Measurements from ENCODE around the gene FCHSD1. TPM values are rescaled to one million over a fixed set of nuclear protein-coding genes. Genes with fewer than 3 reads are reported as not detected.

Gene FCHSD1
- total RNA-seq, 1 experiment from 2014 or later = 37.2 TPM

DNA sequence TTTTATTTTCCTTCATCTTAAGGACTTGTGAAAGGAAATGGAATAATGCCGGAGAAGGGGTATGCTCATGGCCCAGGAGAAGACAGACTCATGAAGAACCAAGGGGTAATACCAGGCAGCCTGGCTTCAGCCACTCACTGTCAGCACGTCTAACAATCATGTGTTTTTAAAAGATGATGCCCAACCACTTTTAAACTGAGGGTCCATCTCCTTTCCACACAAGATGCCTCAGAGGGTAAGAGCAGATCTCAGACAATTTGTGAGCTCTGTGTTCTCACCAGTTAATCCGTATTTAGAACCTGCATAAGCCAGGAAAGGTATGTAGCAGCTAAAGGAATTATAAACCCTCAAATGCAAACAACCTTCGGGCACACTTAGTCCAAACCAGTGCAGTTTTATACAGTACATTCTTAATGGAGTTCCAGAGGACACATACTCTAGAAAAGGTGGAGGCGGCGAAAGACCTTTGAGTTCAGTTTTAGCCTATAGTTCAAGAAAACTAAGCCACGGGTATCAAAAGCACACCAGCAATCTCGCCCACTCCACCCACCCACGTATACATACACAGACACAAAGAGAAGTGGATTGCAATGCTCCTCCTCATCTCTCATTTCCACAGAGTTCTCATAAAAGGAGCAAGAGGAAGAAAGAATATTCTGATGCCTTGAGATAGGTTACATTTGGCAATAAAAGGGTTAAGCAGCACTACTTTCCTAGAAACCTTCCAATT, 35.1 kb downstream of the FCHSD1 start:
- DNase-seq (ENCODE audit: low read depth, low spot score) (no peak), ATAC-seq (no peak)
- peaks cover 20% of the 10 kb centered on the region; the same call in 1 of the 2 replicates for H4K20me1 ChIP-seq (ENCODE audit: insufficient read depth)
- intact Hi-C loops (cut with micrococcal nuclease) = loop anchor here (5.0 kb wide), 1 partner anchor 1439 kb away; the partner anchor contains the start of gene CYSTM1
- H3K27ac ChIP-seq (ENCODE audit: low read depth, low read length) = no peak overlapping the region
- H3K9ac ChIP-seq (ENCODE audit: low read length) = no peak overlapping the region
- ChIA-PET POLR2A (interaction anchor here (0.6 kb wide), 1 partner anchor 1280 kb away, joined by 3 read pairs; no protein-coding TSS in a partner anchor), CTCF (interaction anchor here (1.3 kb wide), 1 partner anchor 24 kb away, joined by 4 read pairs; no protein-coding TSS in a partner anchor), RAD21 (ENCODE audit: low non-redundant PET in 1 of 2, low total read pairs in 2 of 2, uncharacterized antibody in 2 of 2, unreplicated experiment in 2 of 2) (no interaction called here)
- H3K4me3 ChIP-seq (replicated peaks in 1 of 2; ENCODE audit: low read depth in 1 of 2, low read length in 2 of 2) = no peak overlapping the region
- no peaks in the 10 kb centered on the region for H3K9me3 ChIP-seq (ENCODE audit: control insufficient read depth in 1 of 2, insufficient read depth in 1 of 2, low read depth in 1 of 2, low read length in 2 of 2)
- peaks cover 6 to 25% of the 10 kb centered on the region in 2 experiments for H3K4me1 ChIP-seq (ENCODE audit: control insufficient read depth in 1 of 2, insufficient read depth in 2 of 2, low read length in 2 of 2)
- H2AFZ ChIP-seq (ENCODE audit: low read depth, low read length, poor library complexity, severe bottlenecking) = no peak overlapping the region
- no peaks in the 10 kb centered on the region for H3K9me2 ChIP-seq (ENCODE audit: insufficient read depth)
- no peak for TF ChIP-seq SRF (IDR thresholded peaks at IDR 0.05; ENCODE audit: low read depth)
- no peak for TF ChIP-seq CEBPB (IDR thresholded peaks at IDR 0.05; ENCODE audit: low read depth)
- no peak for TF ChIP-seq RAD21 (IDR thresholded peaks at IDR 0.05; ENCODE audit: low read depth)
- TF ChIP-seq YY1 (IDR thresholded peaks at IDR 0.05; ENCODE audit: extremely low read depth, insufficient replicate concordance, low read depth, low read length) = no peak
- TF ChIP-seq SP1 (IDR thresholded peaks at IDR 0.05; ENCODE audit: low read depth) = no peak
- TF ChIP-seq TCF7L2 (IDR thresholded peaks at IDR 0.05; ENCODE audit: borderline replicate concordance, extremely low read depth, insufficient read depth, insufficient read length) = no peak
- TF ChIP-seq ZNF274 (IDR thresholded peaks at IDR 0.05; ENCODE audit: low read depth, low read length) = no peak
- no TSS peak for BruUV-seq (replicated peaks)
- peaks cover 73% of the 10 kb centered on the region for H3K79me2 ChIP-seq (ENCODE audit: insufficient read depth, low read length)
- H3K36me3 ChIP-seq (ENCODE audit: control insufficient read depth in 1 of 2, insufficient read depth in 2 of 2, low read length in 2 of 2) = peaks cover 2 to 14% of the 10 kb centered on the region in 2 experiments; a peak in 1 of 4 replicates
- H3K4me2 ChIP-seq (ENCODE audit: low read length) = peak overlapping the region; percentile 79; the same call in 1 of the 2 replicates
- H3K27me3 ChIP-seq (ENCODE audit: insufficient read depth, low read length) = no peaks in the 10 kb centered on the region

DNA sequence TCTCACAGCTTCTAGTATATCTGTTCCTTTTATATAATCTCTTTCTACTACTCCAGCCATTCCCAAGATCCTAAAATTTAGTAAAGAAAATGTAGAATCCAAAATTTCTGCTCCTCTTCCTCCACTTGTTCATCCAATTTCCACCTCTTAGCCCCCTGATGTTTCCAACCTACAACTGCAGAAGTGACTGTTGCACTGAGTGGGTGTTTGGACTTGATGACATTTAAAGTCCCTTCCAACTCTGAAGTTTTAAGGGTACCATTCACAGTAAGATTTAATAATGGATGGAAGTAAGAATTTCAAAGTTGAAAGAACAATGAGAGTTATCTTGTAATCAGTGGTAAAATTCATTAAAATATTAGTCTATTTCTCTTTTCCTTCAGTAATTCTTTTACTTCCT, 37.9 kb downstream of the FCHSD1 start:
- intact Hi-C loops (cut with micrococcal nuclease) = no loop called here
- Histone ChIP-seq H3K79me2 (ENCODE audit: insufficient read depth, low read length) (peaks cover 97% of the 10 kb centered on the region), H3K9me3 (ENCODE audit: control insufficient read depth in 1 of 2, insufficient read depth in 1 of 2, low read depth in 1 of 2, low read length in 2 of 2) (no peaks in the 10 kb centered on the region), H2AFZ (ENCODE audit: low read depth, low read length, poor library complexity, severe bottlenecking) (no peak overlapping the region), H3K9me2 (ENCODE audit: insufficient read depth) (no peaks in the 10 kb centered on the region), H3K4me3 (replicated peaks in 1 of 2; ENCODE audit: low read depth in 1 of 2, low read length in 2 of 2) (no peak overlapping the region), H3K4me2 (ENCODE audit: low read length) (no peak overlapping the region), H3K27ac (ENCODE audit: low read depth, low read length) (no peak overlapping the region), H3K27me3 (ENCODE audit: insufficient read depth, low read length) (no peaks in the 10 kb centered on the region), H3K4me1 (ENCODE audit: control insufficient read depth in 1 of 2, insufficient read depth in 2 of 2, low read length in 2 of 2) (peaks cover 6 to 17% of the 10 kb centered on the region in 2 experiments), H3K9ac (ENCODE audit: low read length) (no peak overlapping the region), H4K20me1 (ENCODE audit: insufficient read depth) (peaks cover 20% of the 10 kb centered on the region; the same call in 1 of the 2 replicates), H3K36me3 (ENCODE audit: control insufficient read depth in 1 of 2, insufficient read depth in 2 of 2, low read length in 2 of 2) (peaks cover 0 to 9% of the 10 kb centered on the region in 2 experiments; a peak in 1 of 4 replicates)
- ChIA-PET POLR2A (no interaction called here), CTCF (no interaction called here), RAD21 (ENCODE audit: low non-redundant PET in 1 of 2, low total read pairs in 2 of 2, uncharacterized antibody in 2 of 2, unreplicated experiment in 2 of 2) (no interaction called here)
- no peak for TF ChIP-seq JUND (IDR thresholded peaks at IDR 0.05)
- no peak for TF ChIP-seq TCF7L2 (IDR thresholded peaks at IDR 0.05; ENCODE audit: borderline replicate concordance, extremely low read depth, insufficient read depth, insufficient read length)
- TF ChIP-seq, protein P1, sequence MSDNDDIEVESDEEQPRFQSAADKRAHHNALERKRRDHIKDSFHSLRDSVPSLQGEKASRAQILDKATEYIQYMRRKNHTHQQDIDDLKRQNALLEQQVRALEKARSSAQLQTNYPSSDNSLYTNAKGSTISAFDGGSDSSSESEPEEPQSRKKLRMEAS (IDR thresholded peaks at IDR 0.05) = no peak
- TF ChIP-seq EZH2phosphoT487 (IDR thresholded peaks at IDR 0.05; ENCODE audit: borderline replicate concordance) = no peak
- TF ChIP-seq CEBPB (IDR thresholded peaks at IDR 0.05; ENCODE audit: low read depth) = no peak
- TF ChIP-seq, protein P2, sequence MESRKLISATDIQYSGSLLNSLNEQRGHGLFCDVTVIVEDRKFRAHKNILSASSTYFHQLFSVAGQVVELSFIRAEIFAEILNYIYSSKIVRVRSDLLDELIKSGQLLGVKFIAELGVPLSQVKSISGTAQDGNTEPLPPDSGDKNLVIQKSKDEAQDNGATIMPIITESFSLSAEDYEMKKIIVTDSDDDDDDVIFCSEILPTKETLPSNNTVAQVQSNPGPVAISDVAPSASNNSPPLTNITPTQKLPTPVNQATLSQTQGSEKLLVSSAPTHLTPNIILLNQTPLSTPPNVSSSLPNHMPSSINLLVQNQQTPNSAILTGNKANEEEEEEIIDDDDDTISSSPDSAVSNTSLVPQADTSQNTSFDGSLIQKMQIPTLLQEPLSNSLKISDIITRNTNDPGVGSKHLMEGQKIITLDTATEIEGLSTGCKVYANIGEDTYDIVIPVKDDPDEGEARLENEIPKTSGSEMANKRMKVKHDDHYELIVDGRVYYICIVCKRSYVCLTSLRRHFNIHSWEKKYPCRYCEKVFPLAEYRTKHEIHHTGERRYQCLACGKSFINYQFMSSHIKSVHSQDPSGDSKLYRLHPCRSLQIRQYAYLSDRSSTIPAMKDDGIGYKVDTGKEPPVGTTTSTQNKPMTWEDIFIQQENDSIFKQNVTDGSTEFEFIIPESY (IDR thresholded peaks at IDR 0.05; ENCODE audit: extremely low read depth, insufficient replicate concordance, low read length) = no peak
- DNase-seq (ENCODE audit: low read depth, low spot score) (no peak), ATAC-seq (no peak)
- no TSS peak for BruUV-seq (replicated peaks)
